ENCODE results near the gene CHST11. TPM values are rescaled to one million over a fixed set of nuclear protein-coding genes. Genes with fewer than 3 reads are reported as not detected.

The CHST11 gene
- total and polyA plus RNA-seq, 10 of the 15 experiments (the other 5 are each of a cell fraction or from before 2014, with no cell fraction given): 1.9 to 38.1 (median 17.2) TPM

GRCh38 chr12:104520242-104520900 is 63.6 kb downstream of the CHST11 start (continued):
- TF ChIP-seq EZH2 (IDR thresholded peaks at IDR 0.05; ENCODE audit: borderline replicate concordance, control insufficient read depth, low read depth, low read length) (no peak), RAD51 (IDR thresholded peaks at IDR 0.05) (no peak), BCLAF1 (IDR thresholded peaks at IDR 0.05) (no peak), FOS (IDR thresholded peaks at IDR 0.05; ENCODE audit: borderline replicate concordance, extremely low read depth, insufficient read length) (no peak), MEF2A (IDR thresholded peaks at IDR 0.05; ENCODE audit: insufficient read depth, low read depth, low read length) (peak; percentile 61; the same call in 1 of the 2 replicates), GATAD2B (conservative IDR thresholded peaks at IDR 0.05; ENCODE audit: low read depth) (0 out of 2 replicates have a peak, but pooled peaks have one; percentile 21), PAX8 (IDR thresholded peaks at IDR 0.05) (no peak), BRCA1 (IDR thresholded peaks at IDR 0.05; ENCODE audit: low read depth, low read length) (no peak), SIX5 (IDR thresholded peaks at IDR 0.05; ENCODE audit: low read depth, low read length, severe bottlenecking) (no peak), SPI1 (IDR thresholded peaks at IDR 0.05; ENCODE audit: borderline replicate concordance, insufficient read depth, low read depth, low read length) (peak; percentile 16; the same call in 1 of the 2 replicates), IKZF1 (conservative IDR thresholded peaks at IDR 0.05) (peak; percentile 88), STAT3 (IDR thresholded peaks at IDR 0.05; ENCODE audit: low read depth, low read length) (no peak), ESRRA (IDR thresholded peaks at IDR 0.05; ENCODE audit: low read length) (no peak), RELA (IDR thresholded peaks at IDR 0.05; ENCODE audit: borderline replicate concordance, partially characterized antibody) (peak; percentile 84), IRF4 (IDR thresholded peaks at IDR 0.05; ENCODE audit: low read depth, low read length) (0 out of 2 replicates have a peak, but pooled peaks have one; percentile 34), ZNF622 (IDR thresholded peaks at IDR 0.05) (no peak), HSF1 (IDR thresholded peaks at IDR 0.05; ENCODE audit: low read depth, low read length) (no peak), TCF3 (IDR thresholded peaks at IDR 0.05; ENCODE audit: borderline replicate concordance, insufficient read depth, low read depth, low read length) (no peak), CTCF (IDR thresholded peaks at IDR 0.05 in 2 of 3, conservative IDR thresholded peaks at IDR 0.05 in 1 of 3; ENCODE audit: control insufficient read depth in 2 of 3, extremely low read depth in 1 of 3, insufficient read depth in 1 of 3, low read depth in 3 of 3, low read length in 3 of 3) (no peak), LARP7 (IDR thresholded peaks at IDR 0.05) (no peak)
